OCI-LY3 (cell line): Measurements from ENCODE around the gene SYNDIG1.

Experiments used
- CTCF ChIP-seq: fragments of 200-600, 300-600 bp; sonication (generic); IDR thresholded peaks from 2 replicates; pipeline ENCODE4 v1.5.1; 2014; ENCODE audit warnings: antibody characterized with exemption, low read length, low read depth
- EZH2phosphoT487 ChIP-seq: fragments of 200-600 bp; shearing (Covaris generic); IDR thresholded peaks from 2 replicates; pipeline ENCODE4 v1.6.1; 2018; ENCODE audit warnings: antibody characterized with exemption, mixed run types, low read depth

GRCh38 chr20:24506146-24506545 lies 36.7 kb downstream of the SYNDIG1 start:
- TF ChIP-seq CTCF = no peak
- no peak for TF ChIP-seq EZH2phosphoT487
